ENCODE results near the gene XPO1.
"Not testable (repeated sequence)": the region's sequence is repeated elsewhere in the genome, so short reads cannot be mapped to it uniquely, and the experiment has no call there.

The XPO1 gene

GRCh38 chr2:61535449-61535848, 2.7 kb downstream of the XPO1 start:
- in situ Hi-C loops (cut with MboI; ENCODE audit: low sequenced_read_pairs) = no loop called here

GRCh38 chr2:61534926-61535325, 3.2 kb downstream of the XPO1 start:
- in situ Hi-C loops (cut with MboI; ENCODE audit: low sequenced_read_pairs) = no loop called here

GRCh38 chr2:61530749-61531148, 7.4 kb downstream of the XPO1 start:
- in situ Hi-C loops (cut with MboI; ENCODE audit: low sequenced_read_pairs) = no loop called here

GRCh38 chr2:61529944-61530735, 8.0 kb downstream of the XPO1 start:
- in situ Hi-C loops (cut with MboI; ENCODE audit: low sequenced_read_pairs) = no loop called here

GRCh38 chr2:61520261-61520660, 17.9 kb downstream of the XPO1 start:
- in situ Hi-C loops (cut with MboI; ENCODE audit: low sequenced_read_pairs) = no loop called here

- in situ Hi-C loops (cut with MboI; ENCODE audit: low sequenced_read_pairs) = no loop called here
These were observed 25.3 kb downstream of the XPO1 start for GRCh38 chr2:61512768-61513398.

GRCh38 chr2:61510674-61511671, 27.2 kb downstream of the XPO1 start:
- in situ Hi-C loops (cut with MboI; ENCODE audit: low sequenced_read_pairs) = no loop called here

GRCh38 chr2:61504949-61505348, 33.2 kb downstream of the XPO1 start:
- in situ Hi-C loops (cut with MboI; ENCODE audit: low sequenced_read_pairs) = no loop called here

- in situ Hi-C loops (cut with MboI; ENCODE audit: low sequenced_read_pairs) = no loop called here
These were observed 39.1 kb downstream of the XPO1 start for GRCh38 chr2:61499060-61499459.

GRCh38 chr2:61493523-61493942, 44.6 kb downstream of the XPO1 start:
- in situ Hi-C loops (cut with MboI; ENCODE audit: low sequenced_read_pairs) = no loop called here

GRCh38 chr2:61492476-61492875, 45.7 kb downstream of the XPO1 start:
- in situ Hi-C loops (cut with MboI; ENCODE audit: low sequenced_read_pairs) = no loop called here

- in situ Hi-C loops (cut with MboI; ENCODE audit: low sequenced_read_pairs) = no loop called here
These were observed 52.9 kb downstream of the XPO1 start for GRCh38 chr2:61485281-61485680.

GRCh38 chr2:61478086-61478485, 60.1 kb downstream of the XPO1 start:
- in situ Hi-C loops (cut with MboI; ENCODE audit: low sequenced_read_pairs) = no loop called here

GRCh38 chr2:61476929-61477589, 61.1 kb downstream of the XPO1 start:
- in situ Hi-C loops (cut with MboI; ENCODE audit: low sequenced_read_pairs) = not testable (repeated sequence)

GRCh38 chr2:61471905-61472805, 66.0 kb downstream of the XPO1 start:
- in situ Hi-C loops (cut with MboI; ENCODE audit: low sequenced_read_pairs) = no loop called here

- in situ Hi-C loops (cut with MboI; ENCODE audit: low sequenced_read_pairs) = no loop called here
These were observed 66.9 kb downstream of the XPO1 start, which contains the start of gene USP34 for GRCh38 chr2:61470965-61471904. Gene USP34 (minus strand): TSS chr2:61471087. CDS start chr2:61470692, 395 bp downstream.

- in situ Hi-C loops (cut with MboI; ENCODE audit: low sequenced_read_pairs) = no loop called here
These were observed 67.8 kb downstream of the XPO1 start for GRCh38 chr2:61470122-61470951.

Data from HL-60/S4 (cell line).